Esophagus squamous epithelium (tissue), 5 donors: ENCODE results near the gene WDR36. TPM values are rescaled to one million over a fixed set of nuclear protein-coding genes. Genes with fewer than 3 reads are reported as not detected.

Experiments
- DNase-seq: peaks from one replicate; lab custom pipeline; 2025; lab: John Stamatoyannopoulos, UW
- H3K27ac ChIP-seq, 4 donors: fragments of 200-600 bp; sonication (generic); one replicate each; pipeline ENCODE4 v1.5.1; 2016 to 2019; ENCODE audit warnings: mild to moderate bottlenecking in 1 of 4
- H3K27me3 ChIP-seq, 4 donors: fragments of 200-600 bp; sonication (generic); 1 replicate in 3 of 4; 2 replicates in 1 of 4; pipeline versions ENCODE4 v1.5.1 to v1.6.0; 2017 to 2021; ENCODE audit warnings: antibody characterized with exemption in 1 of 4
- H3K36me3 ChIP-seq, 3 donors: fragments of 200-600 bp; sonication (generic); one replicate each; pipeline ENCODE4 v1.5.1; 2016 to 2019
- H3K4me1 ChIP-seq, 3 donors: fragments of 200-600 bp; sonication (generic); one replicate each; pipeline ENCODE4 v1.5.1; 2017 to 2019
- H3K4me3 ChIP-seq, 4 donors: fragments of 200-600 bp; sonication (generic); 1 replicate in 3 of 4; 2 replicates in 1 of 4; pipeline ENCODE4 v1.5.1; 2016 to 2019; ENCODE audit warnings: mild to moderate bottlenecking in 2 of 4, moderate library complexity in 1 of 4
- H3K9me3 ChIP-seq, 3 donors: fragments of 200-600 bp; sonication (generic); one replicate each; pipeline ENCODE4 v1.5.1; 2016 to 2019
- POLR2A ChIP-seq, 4 donors: fragments of 450-650 bp; IDR thresholded peaks; one replicate each; pipeline ENCODE4 v1.6.1; 2017; ENCODE audit warnings: antibody characterized with exemption in 4 of 4, mild to moderate bottlenecking in 4 of 4, moderate library complexity in 3 of 4
- WGBS, 2 donors: methylation state at CpG; one replicate each; pipeline ENCODE4 v1.1.5; 2018; 5-methylcytosine and 5-hydroxymethylcytosine counted together
- intact Hi-C: fragments of 100-400 bp; cut with DNase I; formaldehyde crosslinking; loops from one replicate; pipeline ENCODE4 v1.15.0; 2022
- total RNA-seq, 4 donors: library from RNA; depleted of rRNA; stranded (reverse); fragments of >200 nt; gene quantifications; one replicate each; pipeline ENCODE4 v1.1.0, GENCODE V29; 2016
- TF ChIP-seq, protein P1 (sequence below), 6 experiments: fragments of 450-650 bp in 4 of 6; fragments of 200-600 bp in 2 of 6; sonication (generic) in 2 of 6; IDR thresholded peaks; one replicate each; pipeline ENCODE4 v1.5.1; 2016 to 2019; ENCODE audit warnings: antibody characterized with exemption in 6 of 6, mild to moderate bottlenecking in 4 of 6, moderate library complexity in 4 of 6
- donor health status: DM: yes; HTN: yes; CAD: no.

The WDR36 gene
- total RNA-seq, 4 donors from 2014 or later: 13.7 to 42.5 (median 28.3) TPM

DNA sequence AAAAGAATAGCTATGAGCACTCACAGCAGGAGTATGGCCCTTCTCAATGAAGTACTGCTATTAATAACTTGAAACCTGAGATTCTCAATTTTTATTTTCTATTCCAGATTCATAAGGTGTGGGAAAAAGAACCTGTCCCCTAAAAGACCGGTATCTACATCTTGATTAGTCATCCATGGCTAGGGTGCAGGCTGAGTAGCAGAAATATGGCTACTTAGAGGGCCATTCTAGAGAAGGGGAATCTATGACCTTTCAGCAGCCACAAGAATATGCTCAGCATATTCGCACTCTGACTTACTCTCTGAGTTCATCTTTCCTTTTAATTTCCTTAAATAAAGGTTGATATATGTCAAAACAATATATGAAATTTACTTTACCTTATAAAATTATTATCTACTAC lies 27.7 kb downstream of the WDR36 start:
- Histone ChIP-seq H3K4me1 (no peaks in the 10 kb centered on the region), H3K9me3 (no peaks in the 10 kb centered on the region), H3K4me3 (no peak overlapping the region), H3K27ac (no peak overlapping the region), H3K27me3 (no peaks in the 10 kb centered on the region), H3K36me3 (peaks cover 0 to 95% (median 10%) of the 10 kb centered on the region in 3 donors)
- TF ChIP-seq POLR2A (IDR thresholded peaks at IDR 0.05): no peak
- TF ChIP-seq, protein P1, sequence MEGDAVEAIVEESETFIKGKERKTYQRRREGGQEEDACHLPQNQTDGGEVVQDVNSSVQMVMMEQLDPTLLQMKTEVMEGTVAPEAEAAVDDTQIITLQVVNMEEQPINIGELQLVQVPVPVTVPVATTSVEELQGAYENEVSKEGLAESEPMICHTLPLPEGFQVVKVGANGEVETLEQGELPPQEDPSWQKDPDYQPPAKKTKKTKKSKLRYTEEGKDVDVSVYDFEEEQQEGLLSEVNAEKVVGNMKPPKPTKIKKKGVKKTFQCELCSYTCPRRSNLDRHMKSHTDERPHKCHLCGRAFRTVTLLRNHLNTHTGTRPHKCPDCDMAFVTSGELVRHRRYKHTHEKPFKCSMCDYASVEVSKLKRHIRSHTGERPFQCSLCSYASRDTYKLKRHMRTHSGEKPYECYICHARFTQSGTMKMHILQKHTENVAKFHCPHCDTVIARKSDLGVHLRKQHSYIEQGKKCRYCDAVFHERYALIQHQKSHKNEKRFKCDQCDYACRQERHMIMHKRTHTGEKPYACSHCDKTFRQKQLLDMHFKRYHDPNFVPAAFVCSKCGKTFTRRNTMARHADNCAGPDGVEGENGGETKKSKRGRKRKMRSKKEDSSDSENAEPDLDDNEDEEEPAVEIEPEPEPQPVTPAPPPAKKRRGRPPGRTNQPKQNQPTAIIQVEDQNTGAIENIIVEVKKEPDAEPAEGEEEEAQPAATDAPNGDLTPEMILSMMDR (IDR thresholded peaks at IDR 0.05): no peak
- intact Hi-C loops: no loop called here
- no peak for DNase-seq
- 78 to 91% methylated on average over 2 of the region's 2 CpGs for WGBS, 2 donors

DNA sequence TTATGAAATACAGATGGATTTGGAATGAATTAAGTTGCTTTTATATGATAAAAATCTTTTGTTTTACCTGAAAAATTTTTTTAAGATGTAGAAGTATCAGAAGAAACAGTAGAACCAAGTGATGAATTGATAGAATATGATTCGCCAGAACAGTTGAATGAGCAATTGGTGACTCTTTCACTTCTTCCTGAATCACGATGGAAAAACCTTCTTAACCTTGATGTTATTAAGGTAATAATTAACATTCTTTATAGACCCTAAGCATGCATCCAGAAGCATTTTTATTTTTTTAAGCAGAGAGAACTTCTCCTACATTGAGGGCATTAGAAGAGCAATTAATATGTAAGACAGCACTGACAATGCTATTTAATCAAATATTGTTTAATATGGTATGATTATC lies 28.8 kb downstream of the WDR36 start:
- H3K27ac ChIP-seq: no peak overlapping the region
- peaks cover 0 to 98% (median 16%) of the 10 kb centered on the region in 3 donors for H3K36me3 ChIP-seq
- H3K4me3 ChIP-seq: no peak overlapping the region
- intact Hi-C loops: no loop called here
- no peaks in the 10 kb centered on the region for H3K4me1 ChIP-seq
- no peaks in the 10 kb centered on the region for H3K9me3 ChIP-seq
- no peak for DNase-seq
- TF ChIP-seq, protein P1 (IDR thresholded peaks at IDR 0.05): no peak
- TF ChIP-seq POLR2A (IDR thresholded peaks at IDR 0.05): no peak
- 76 to 79% methylated on average over 2 of the region's 2 CpGs for WGBS, 2 donors
- no peaks in the 10 kb centered on the region for H3K27me3 ChIP-seq

DNA sequence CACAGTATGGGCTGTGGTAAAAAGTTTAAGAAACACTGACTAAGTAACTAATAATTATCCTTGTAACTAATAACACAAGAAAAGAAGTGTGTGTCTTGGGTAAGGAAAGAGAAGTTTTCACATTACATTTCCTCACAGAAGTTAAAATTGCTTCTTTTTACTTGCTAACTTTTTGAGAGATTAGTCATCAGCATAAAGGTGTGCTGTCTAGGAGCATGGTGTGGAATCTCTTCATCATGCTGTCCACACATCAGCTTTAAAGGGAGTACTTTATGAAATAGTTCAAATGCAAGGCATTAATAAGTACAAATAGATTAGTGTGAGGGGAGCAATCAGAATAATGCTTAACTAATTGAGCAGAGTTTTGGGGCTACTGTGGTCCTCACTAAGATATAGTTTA lies 29.8 kb downstream of the WDR36 start:
- no peak overlapping the region for H3K27ac ChIP-seq
- intact Hi-C loops: no loop called here
- peaks cover 0 to 99% (median 17%) of the 10 kb centered on the region in 3 donors for H3K36me3 ChIP-seq

DNA sequence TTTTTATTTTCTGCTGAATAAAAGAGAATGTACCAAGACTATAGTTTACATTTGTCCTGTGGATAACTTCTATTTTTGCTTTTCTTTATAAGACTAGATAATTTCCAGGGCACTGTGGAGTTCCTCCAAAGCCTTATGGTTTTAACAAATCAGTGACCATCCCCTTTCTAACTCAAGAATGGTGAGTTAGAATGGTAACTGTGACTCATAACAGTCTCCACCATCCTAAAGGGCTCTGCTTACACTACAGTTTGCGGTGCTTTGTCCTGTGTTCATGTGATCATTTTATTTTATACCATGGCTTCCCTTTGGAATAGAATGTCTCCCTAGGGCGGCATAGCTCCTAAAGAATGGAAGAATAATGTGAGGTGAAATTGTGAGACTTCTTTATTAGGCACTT lies 30.2 kb downstream of the WDR36 start:
- Histone ChIP-seq H3K4me1 (no peaks in the 10 kb centered on the region), H3K27me3 (no peaks in the 10 kb centered on the region), H3K36me3 (peaks cover 0 to 99% (median 13%) of the 10 kb centered on the region in 3 donors), H3K9me3 (no peaks in the 10 kb centered on the region), H3K4me3 (no peak overlapping the region), H3K27ac (no peak overlapping the region)
- intact Hi-C loops: no loop called here
- WGBS, 2 donors: 68 to 75% methylated on average over 2 of the region's 2 CpGs
- TF ChIP-seq POLR2A (IDR thresholded peaks at IDR 0.05): no peak
- TF ChIP-seq, protein P1 (IDR thresholded peaks at IDR 0.05): no peak
- no peak for DNase-seq

More for the DNA sequence above, 29.8 kb downstream of the WDR36 start:
- H3K9me3 ChIP-seq: no peaks in the 10 kb centered on the region
- no peak for DNase-seq
- H3K27me3 ChIP-seq: no peaks in the 10 kb centered on the region
- no peaks in the 10 kb centered on the region for H3K4me1 ChIP-seq
- TF ChIP-seq POLR2A (IDR thresholded peaks at IDR 0.05): no peak
- TF ChIP-seq, protein P1 (IDR thresholded peaks at IDR 0.05): no peak
- H3K4me3 ChIP-seq: no peak overlapping the region

DNA sequence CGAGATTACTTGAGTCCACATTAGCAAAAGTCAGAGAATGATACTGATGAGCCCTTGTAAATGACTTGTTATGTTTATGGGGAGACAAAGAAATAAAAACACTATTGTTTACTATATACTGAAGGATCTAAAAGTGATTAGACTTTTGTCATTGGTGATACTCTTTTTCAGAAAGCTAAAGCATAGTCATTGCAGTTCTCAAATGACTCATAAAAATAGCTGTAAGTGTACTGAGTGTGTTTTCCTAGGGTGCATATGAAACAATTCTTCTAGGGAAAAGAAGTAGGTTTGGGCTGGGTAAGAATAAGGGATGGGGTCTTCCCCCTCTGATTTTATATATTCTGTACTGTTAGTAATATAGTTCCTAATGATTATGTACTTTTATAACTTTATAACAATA lies 32.6 kb downstream of the WDR36 start:
- WGBS, 2 donors: 78 to 89% methylated on average over 1 of the region's 1 CpG
- Histone ChIP-seq H3K4me3 (no peak overlapping the region), H3K27ac (no peak overlapping the region), H3K4me1 (no peaks in the 10 kb centered on the region), H3K36me3 (peaks cover 0 to 85% (median 13%) of the 10 kb centered on the region in 3 donors), H3K9me3 (no peaks in the 10 kb centered on the region), H3K27me3 (no peaks in the 10 kb centered on the region)
- intact Hi-C loops: no loop called here
- DNase-seq: no peak
- no peak for TF ChIP-seq POLR2A (IDR thresholded peaks at IDR 0.05)
- TF ChIP-seq, protein P1 (IDR thresholded peaks at IDR 0.05): no peak
